Panc1 (cell line): ENCODE data around the gene ERGIC1. TPM values are rescaled to one million over a fixed set of nuclear protein-coding genes. Genes with fewer than 3 reads are reported as not detected.

Experiments used
- ATAC-seq: fragments of 200-7000 bp; cut with Tn5 transposase; 2 replicates; pipeline ENCODE4 v1.9.1; 2020; ENCODE audit warnings: mild to moderate bottlenecking, moderate library complexity
- BruUV-seq: library from RNA; stranded (reverse); fragments of 400-500 nt; replicated peaks from 2 replicates; lab custom pipeline; 2021; lab: Mats Ljungman, UMichigan
- CTCF ChIA-PET: fragments of 300-600 bp; sonication (Branson Sonifier 250); formaldehyde crosslinking; loops from one replicate; lab custom pipeline; 2022; ENCODE audit warnings: antibody characterized with exemption; lab: Charles Lee
- POLR2A ChIA-PET: fragments of 300-600 bp; sonication (Branson Sonifier 250); formaldehyde crosslinking; loops from one replicate; lab custom pipeline; 2022; ENCODE audit warnings: antibody characterized with exemption; lab: Charles Lee
- DNase-seq: peaks from one replicate; pipeline ENCODE4 v3.0.0-alpha.2; 2010; ENCODE audit warnings: low read depth, low spot score
- H3K27ac ChIP-seq: 2 replicates; pipeline ENCODE4 v1.5.1; 2011; ENCODE audit warnings: mild to moderate bottlenecking, low read length, inconsistent platforms
- H3K27me3 ChIP-seq: fragments of 200-500 bp; sonication (Bioruptor generic); 2 replicates; pipeline ENCODE4 v1.6.0; 2014; ENCODE audit warnings: low read length, inconsistent platforms; ENCODE audit not compliant: control insufficient read depth, insufficient read depth
- H3K36me3 ChIP-seq: fragments of 200-500 bp; sonication (Bioruptor generic); 2 replicates; pipeline ENCODE4 v1.5.1; 2014; ENCODE audit warnings: inconsistent platforms, mild to moderate bottlenecking, low read length, moderate library complexity; ENCODE audit not compliant: control insufficient read depth, insufficient read depth
- H3K4me1 ChIP-seq: 2 replicates; pipeline ENCODE4 v1.5.1; 2011; ENCODE audit warnings: inconsistent platforms, mild to moderate bottlenecking, low read length, moderate library complexity; ENCODE audit not compliant: control insufficient read depth, insufficient read depth
- H3K4me3 ChIP-seq, 2 experiments: 2 replicates each; pipeline ENCODE4 v1.5.1; 2011 to 2012; ENCODE audit warnings: low read depth in 2 of 2, low read length in 2 of 2, mild to moderate bottlenecking in 2 of 2, inconsistent platforms in 1 of 2, moderate library complexity in 1 of 2
- H3K9me3 ChIP-seq: fragments of 200-500 bp; sonication (Bioruptor generic); 2 replicates; pipeline ENCODE4 v1.5.1; 2014; ENCODE audit warnings: low read depth, mild to moderate bottlenecking, inconsistent platforms, low read length, moderate library complexity; ENCODE audit not compliant: control insufficient read depth, insufficient read depth
- CTCF ChIP-seq: fragments of 450-650 bp; IDR thresholded peaks from 2 replicates; pipeline ENCODE4 v1.5.1; 2017; ENCODE audit warnings: mild to moderate bottlenecking
- POLR2AphosphoS5 ChIP-seq: IDR thresholded peaks from 2 replicates; pipeline ENCODE4 v1.6.1; 2012; ENCODE audit warnings: mild to moderate bottlenecking, low read depth, low read length, moderate library complexity
- SIN3A ChIP-seq: IDR thresholded peaks from 2 replicates; pipeline ENCODE4 v1.6.1; 2012; ENCODE audit warnings: low read depth, mild to moderate bottlenecking, low read length, moderate library complexity, borderline replicate concordance; ENCODE audit not compliant: insufficient read depth
- TCF7L2 ChIP-seq: IDR thresholded peaks from 2 replicates; pipeline ENCODE4 v1.6.1; 2011; ENCODE audit warnings: mild to moderate bottlenecking, low read depth, low read length, inconsistent platforms
- in situ Hi-C: cut with HindIII; loops from 2 replicates; pipeline ENCODE4 v1.10.0; 2016; ENCODE audit warnings: low sequenced_read_pairs, low pct_unique_long_range_greater_than_20kb
- intact Hi-C: fragments of 100-400 bp; cut with micrococcal nuclease; formaldehyde crosslinking; loops from one replicate; pipeline ENCODE4 v1.10.0; 2022; ENCODE audit not compliant: unreplicated experiment
- total RNA-seq: library from RNA; stranded (reverse); gene quantifications from one replicate; pipeline ENCODE4 v1.2.1, GENCODE V29; 2021; ENCODE audit not compliant: unreplicated experiment
- TF ChIP-seq, protein P1 (sequence below), 2 experiments: IDR thresholded peaks; 2 replicates each; pipeline ENCODE4 v1.6.1; 2011 to 2012; ENCODE audit warnings: low read depth in 2 of 2, control low read depth in 1 of 2, low read length in 1 of 2, mild to moderate bottlenecking in 1 of 2, moderate library complexity in 1 of 2; ENCODE audit not compliant: insufficient read depth in 1 of 2

The ERGIC1 gene
- total RNA-seq, 1 experiment from 2014 or later = 206 TPM

DNA sequence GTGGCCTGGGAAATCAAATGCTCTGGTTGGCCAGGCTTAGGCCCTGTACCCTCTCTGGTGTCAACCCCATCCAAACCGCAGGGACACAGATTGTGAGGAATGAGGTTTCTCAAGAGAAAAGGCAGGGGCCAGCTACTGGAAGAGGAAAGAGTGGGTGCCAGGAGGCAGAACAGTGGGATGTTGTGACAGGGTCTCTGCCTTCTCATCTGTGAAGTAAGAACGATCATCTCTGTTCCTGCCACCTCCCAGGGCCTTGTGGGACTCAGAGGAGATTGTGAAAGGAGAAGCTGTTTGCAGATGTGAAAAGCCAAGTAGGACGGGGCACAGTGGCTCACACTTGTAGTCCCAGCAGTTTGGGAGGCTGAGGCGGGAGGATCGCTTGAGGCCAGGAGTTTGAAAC is 102.3 kb downstream of the ERGIC1 start:
- intact Hi-C loops = no loop called here
- TF ChIP-seq SIN3A = no peak
- TF ChIP-seq, protein P1, sequence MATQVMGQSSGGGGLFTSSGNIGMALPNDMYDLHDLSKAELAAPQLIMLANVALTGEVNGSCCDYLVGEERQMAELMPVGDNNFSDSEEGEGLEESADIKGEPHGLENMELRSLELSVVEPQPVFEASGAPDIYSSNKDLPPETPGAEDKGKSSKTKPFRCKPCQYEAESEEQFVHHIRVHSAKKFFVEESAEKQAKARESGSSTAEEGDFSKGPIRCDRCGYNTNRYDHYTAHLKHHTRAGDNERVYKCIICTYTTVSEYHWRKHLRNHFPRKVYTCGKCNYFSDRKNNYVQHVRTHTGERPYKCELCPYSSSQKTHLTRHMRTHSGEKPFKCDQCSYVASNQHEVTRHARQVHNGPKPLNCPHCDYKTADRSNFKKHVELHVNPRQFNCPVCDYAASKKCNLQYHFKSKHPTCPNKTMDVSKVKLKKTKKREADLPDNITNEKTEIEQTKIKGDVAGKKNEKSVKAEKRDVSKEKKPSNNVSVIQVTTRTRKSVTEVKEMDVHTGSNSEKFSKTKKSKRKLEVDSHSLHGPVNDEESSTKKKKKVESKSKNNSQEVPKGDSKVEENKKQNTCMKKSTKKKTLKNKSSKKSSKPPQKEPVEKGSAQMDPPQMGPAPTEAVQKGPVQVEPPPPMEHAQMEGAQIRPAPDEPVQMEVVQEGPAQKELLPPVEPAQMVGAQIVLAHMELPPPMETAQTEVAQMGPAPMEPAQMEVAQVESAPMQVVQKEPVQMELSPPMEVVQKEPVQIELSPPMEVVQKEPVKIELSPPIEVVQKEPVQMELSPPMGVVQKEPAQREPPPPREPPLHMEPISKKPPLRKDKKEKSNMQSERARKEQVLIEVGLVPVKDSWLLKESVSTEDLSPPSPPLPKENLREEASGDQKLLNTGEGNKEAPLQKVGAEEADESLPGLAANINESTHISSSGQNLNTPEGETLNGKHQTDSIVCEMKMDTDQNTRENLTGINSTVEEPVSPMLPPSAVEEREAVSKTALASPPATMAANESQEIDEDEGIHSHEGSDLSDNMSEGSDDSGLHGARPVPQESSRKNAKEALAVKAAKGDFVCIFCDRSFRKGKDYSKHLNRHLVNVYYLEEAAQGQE (IDR thresholded peaks at IDR 0.05; ENCODE audit: insufficient read depth in 1 of 2, low read depth in 2 of 2, low read length in 1 of 2) = no peak
- no peak for TF ChIP-seq TCF7L2
- no peak for TF ChIP-seq CTCF
- TF ChIP-seq POLR2AphosphoS5 = no peak
- Histone ChIP-seq H3K4me3 (no peak overlapping the region), H3K36me3 (no peaks in the 10 kb centered on the region), H3K27me3 (no peaks in the 10 kb centered on the region), H3K9me3 (no peaks in the 10 kb centered on the region), H3K27ac (no peak overlapping the region), H3K4me1 (peaks cover 9% of the 10 kb centered on the region)
- ChIA-PET POLR2A (no interaction called here), CTCF (interaction anchor here (1.5 kb wide), 1 partner anchor 229 kb away, joined by 4 read pairs; no protein-coding TSS in a partner anchor)
- no TSS peak for BruUV-seq
- no peak for ATAC-seq
- no peak for DNase-seq
- in situ Hi-C loops = no loop called here

DNA sequence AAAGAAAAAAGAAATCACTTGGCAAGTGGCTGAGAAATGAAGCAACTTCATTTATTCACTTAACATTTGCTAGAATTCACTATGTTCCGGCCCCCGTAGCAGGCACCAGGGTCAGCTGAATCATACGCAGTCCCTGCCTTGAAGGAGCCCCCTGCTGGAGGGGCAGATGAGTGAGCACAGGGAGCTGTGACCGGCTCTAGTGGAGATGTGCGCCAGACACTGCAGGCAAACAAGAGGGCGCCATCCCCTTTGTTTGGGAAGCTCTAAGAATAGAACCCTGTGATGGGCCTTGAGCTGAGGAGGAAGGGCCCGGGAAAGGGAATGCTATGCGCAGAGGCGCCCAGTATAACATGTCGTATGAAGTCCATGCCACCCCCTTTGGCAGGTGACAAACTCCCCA is 105.0 kb downstream of the ERGIC1 start:
- BruUV-seq = no TSS peak
- TF ChIP-seq CTCF = no peak
- TF ChIP-seq, protein P1 (IDR thresholded peaks at IDR 0.05; ENCODE audit: insufficient read depth in 1 of 2, low read depth in 2 of 2, low read length in 1 of 2) = no peak
- no peak for TF ChIP-seq TCF7L2
- no peak for TF ChIP-seq SIN3A
- TF ChIP-seq POLR2AphosphoS5 = no peak
- ChIA-PET POLR2A (interaction anchor here (0.7 kb wide), 1 partner anchor 198 kb away, joined by 6 read pairs; no protein-coding TSS in a partner anchor), CTCF (interaction anchor here (0.7 to 1.1 kb wide), 5 partner anchors 20 to 231 kb away, joined by 3 to 6 read pairs (median 3); partner anchors contain the start of gene RPL26L1)
- Histone ChIP-seq H3K9me3 (no peaks in the 10 kb centered on the region), H3K36me3 (no peaks in the 10 kb centered on the region), H3K4me3 (no peak overlapping the region), H3K27me3 (no peaks in the 10 kb centered on the region), H3K4me1 (no peaks in the 10 kb centered on the region), H3K27ac (no peak overlapping the region)
- ATAC-seq (peak; percentile 71), DNase-seq (no peak)
- in situ Hi-C loops = no loop called here
- intact Hi-C loops = no loop called here
